T-helper 9 cell (primary cell): ENCODE data around the gene GNB1L.

ENCODE experiments used
- DNase-seq: peaks from one replicate; pipeline ENCODE4 v3.0.0-alpha.2; 2020
- total RNA-seq, 2 donors: gene quantifications; one replicate each; lab custom pipeline; 2026; lab: John Stamatoyannopoulos, UW

Gene GNB1L
- 5.6 to 14.1 reads per million in 2 donors for total RNA-seq

- peak; percentile 93 for DNase-seq
These were observed at the start of gene GNB1L, which contains the start of gene RTL10 for GRCh38 chr22:19854778-19855503. Gene GNB1L (minus strand): TSS chr22:19854874. CDS start chr22:19821355, 33,519 bp downstream. Gene RTL10 (minus strand): TSS chr22:19854874. CDS start chr22:19852261, 2,613 bp downstream.

GRCh38 chr22:19904174-19904856, 49.6 kb upstream of the GNB1L start:
- DNase-seq: no peak

GRCh38 chr22:19903513-19903912, 48.8 kb upstream of the GNB1L start:
- no peak for DNase-seq

- DNase-seq: no peak
These were observed 48.4 kb upstream of the GNB1L start for GRCh38 chr22:19903031-19903430.

- DNase-seq: no peak
These were observed 47.6 kb upstream of the GNB1L start for GRCh38 chr22:19902245-19902715.

- DNase-seq: no peak
These were observed 47.0 kb upstream of the GNB1L start for GRCh38 chr22:19901577-19902244.

- DNase-seq: no peak
These were observed 46.2 kb upstream of the GNB1L start for GRCh38 chr22:19900707-19901436.

GRCh38 chr22:19898831-19899567, 44.3 kb upstream of the GNB1L start:
- DNase-seq: no peak

- no peak for DNase-seq
These were observed 43.5 kb upstream of the GNB1L start for GRCh38 chr22:19898145-19898544.

- no peak for DNase-seq
These were observed 43.1 kb upstream of the GNB1L start for GRCh38 chr22:19897726-19898125.

- no peak for DNase-seq
These were observed 42.1 kb upstream of the GNB1L start for GRCh38 chr22:19896665-19897355.

GRCh38 chr22:19895160-19895849, 40.6 kb upstream of the GNB1L start:
- no peak for DNase-seq

GRCh38 chr22:19893363-19893762, 38.7 kb upstream of the GNB1L start:
- no peak for DNase-seq

GRCh38 chr22:19892925-19893324, 38.3 kb upstream of the GNB1L start:
- no peak for DNase-seq

GRCh38 chr22:19892257-19892879, 37.7 kb upstream of the GNB1L start:
- peak; percentile 26 for DNase-seq

- DNase-seq: peak; percentile 64
These were observed 36.9 kb upstream of the GNB1L start for GRCh38 chr22:19891317-19892256.

GRCh38 chr22:19890502-19891316, 36.0 kb upstream of the GNB1L start:
- DNase-seq: no peak

GRCh38 chr22:19889951-19890350, 35.3 kb upstream of the GNB1L start:
- no peak for DNase-seq
